Astrocyte (in vitro differentiated cells and primary cell): ENCODE results near the gene APOBEC3H.

Source experiments
- EZH2 ChIP-seq: IDR thresholded peaks from 2 replicates; pipeline ENCODE4 v1.6.1; 2012; ENCODE audit warnings: mild to moderate bottlenecking, low read length, inconsistent platforms; ENCODE audit not compliant: insufficient read depth
- TF ChIP-seq, protein P1 (sequence below): IDR thresholded peaks from 2 replicates; pipeline ENCODE4 v1.5.1; 2011; ENCODE audit warnings: low read depth, mild to moderate bottlenecking, inconsistent platforms, low read length, moderate library complexity; ENCODE audit not compliant: insufficient read depth

DNA sequence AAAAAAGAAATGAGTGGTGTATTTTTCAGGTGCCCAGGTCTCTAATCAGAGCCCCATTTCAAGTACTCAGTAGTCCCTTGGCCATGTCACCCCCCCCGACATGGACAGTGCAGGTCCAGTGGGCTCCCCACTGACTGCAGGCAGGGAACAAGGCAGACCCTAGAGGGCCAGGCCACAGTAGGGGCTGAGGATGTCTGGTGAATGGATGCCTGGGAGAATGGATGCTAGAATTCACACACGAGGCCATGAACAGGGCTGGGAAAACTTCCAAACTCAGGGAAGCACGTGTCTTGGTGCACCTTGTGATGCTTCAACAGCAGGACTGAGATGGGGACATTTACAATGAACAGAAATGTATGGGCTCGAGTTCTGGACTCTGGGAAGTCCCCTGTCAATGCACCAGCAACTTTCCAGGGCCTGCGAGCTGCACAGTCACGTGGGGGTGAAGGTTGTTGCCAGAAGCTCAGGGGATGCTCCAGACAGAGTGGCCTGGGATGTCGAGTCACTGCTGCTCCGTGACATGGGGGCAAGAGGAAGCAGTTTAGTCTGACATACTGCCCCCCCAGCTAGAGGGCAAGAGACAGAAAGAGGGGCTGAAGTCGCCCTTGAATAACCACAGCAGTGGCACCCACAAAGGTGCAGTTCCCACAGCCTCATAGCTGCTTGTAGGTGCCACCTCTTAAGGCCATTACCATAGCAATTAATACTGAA, 16.8 kb upstream of the APOBEC3H start:
- no peak for TF ChIP-seq EZH2
- TF ChIP-seq, protein P1, sequence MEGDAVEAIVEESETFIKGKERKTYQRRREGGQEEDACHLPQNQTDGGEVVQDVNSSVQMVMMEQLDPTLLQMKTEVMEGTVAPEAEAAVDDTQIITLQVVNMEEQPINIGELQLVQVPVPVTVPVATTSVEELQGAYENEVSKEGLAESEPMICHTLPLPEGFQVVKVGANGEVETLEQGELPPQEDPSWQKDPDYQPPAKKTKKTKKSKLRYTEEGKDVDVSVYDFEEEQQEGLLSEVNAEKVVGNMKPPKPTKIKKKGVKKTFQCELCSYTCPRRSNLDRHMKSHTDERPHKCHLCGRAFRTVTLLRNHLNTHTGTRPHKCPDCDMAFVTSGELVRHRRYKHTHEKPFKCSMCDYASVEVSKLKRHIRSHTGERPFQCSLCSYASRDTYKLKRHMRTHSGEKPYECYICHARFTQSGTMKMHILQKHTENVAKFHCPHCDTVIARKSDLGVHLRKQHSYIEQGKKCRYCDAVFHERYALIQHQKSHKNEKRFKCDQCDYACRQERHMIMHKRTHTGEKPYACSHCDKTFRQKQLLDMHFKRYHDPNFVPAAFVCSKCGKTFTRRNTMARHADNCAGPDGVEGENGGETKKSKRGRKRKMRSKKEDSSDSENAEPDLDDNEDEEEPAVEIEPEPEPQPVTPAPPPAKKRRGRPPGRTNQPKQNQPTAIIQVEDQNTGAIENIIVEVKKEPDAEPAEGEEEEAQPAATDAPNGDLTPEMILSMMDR = no peak
